H9 (cell line): ENCODE measurements around the gene NEGR1. TPM values are rescaled to one million over a fixed set of nuclear protein-coding genes. Genes with fewer than 3 reads are reported as not detected.

ENCODE experiments used
- DNase-seq: peaks from one replicate; pipeline ENCODE4 v3.0.0-alpha.2; 2017
- H2AFZ ChIP-seq: one replicate; pipeline ENCODE4 v1.6.1; 2013; ENCODE audit warnings: mild to moderate bottlenecking, low read length, control low read depth, moderate library complexity
- H2AK5ac ChIP-seq: 2 replicates; pipeline ENCODE4 v1.6.1; 2013; ENCODE audit warnings: low read length, control low read depth, mixed read lengths; ENCODE audit not compliant: insufficient read length
- H2BK120ac ChIP-seq: one replicate; pipeline ENCODE4 v1.6.1; 2013; ENCODE audit warnings: low read depth, mild to moderate bottlenecking, low read length, control low read depth, inconsistent platforms; ENCODE audit not compliant: poor library complexity, severe bottlenecking
- H2BK12ac ChIP-seq: 2 replicates; pipeline ENCODE4 v1.6.1; 2013; ENCODE audit warnings: low read length, control low read depth, mixed read lengths, low read depth; ENCODE audit not compliant: insufficient read length
- H2BK15ac ChIP-seq: 2 replicates; pipeline ENCODE4 v1.6.1; 2013; ENCODE audit warnings: low read depth, low read length, control low read depth
- H2BK20ac ChIP-seq: one replicate; pipeline ENCODE4 v1.6.1; 2013; ENCODE audit warnings: low read depth, mild to moderate bottlenecking, low read length, control low read depth, inconsistent platforms; ENCODE audit not compliant: poor library complexity, severe bottlenecking
- H2BK5ac ChIP-seq: 2 replicates; pipeline ENCODE4 v1.6.1; 2013; ENCODE audit warnings: low read length, control low read depth, mixed read lengths; ENCODE audit not compliant: insufficient read length
- H3K14ac ChIP-seq: 2 replicates; pipeline ENCODE4 v1.6.1; 2013; ENCODE audit warnings: low read length, control low read depth; ENCODE audit not compliant: insufficient read depth
- H3K18ac ChIP-seq: 2 replicates; pipeline ENCODE4 v1.6.1; 2013; ENCODE audit warnings: low read depth, mild to moderate bottlenecking, mixed read lengths, low read length, control low read depth; ENCODE audit not compliant: insufficient read length
- H3K23ac ChIP-seq: 2 replicates; pipeline ENCODE4 v1.6.1; 2013; ENCODE audit warnings: low read length, control low read depth, mixed read lengths, low read depth; ENCODE audit not compliant: insufficient read length
- H3K23me2 ChIP-seq: 2 replicates; pipeline ENCODE4 v1.6.1; 2013; ENCODE audit warnings: low read depth, mild to moderate bottlenecking, mixed read lengths, low read length, control low read depth; ENCODE audit not compliant: insufficient read length, poor library complexity, severe bottlenecking
- H3K27ac ChIP-seq: 2 replicates; pipeline ENCODE4 v1.5.1; 2013; ENCODE audit warnings: low read length, control low read depth, mixed read lengths, low read depth; ENCODE audit not compliant: insufficient read length
- H3K27me3 ChIP-seq: 2 replicates; pipeline ENCODE4 v1.6.1; 2013; ENCODE audit warnings: low read length, control low read depth, inconsistent platforms; ENCODE audit not compliant: insufficient read depth
- H3K4ac ChIP-seq: 2 replicates; pipeline ENCODE4 v1.6.1; 2013; ENCODE audit warnings: low read depth, mild to moderate bottlenecking, control low read depth, inconsistent platforms, low read length, moderate library complexity
- H3K4me1 ChIP-seq: 2 replicates; pipeline ENCODE4 v1.6.1; 2013; ENCODE audit warnings: low read length, control low read depth, inconsistent platforms; ENCODE audit not compliant: insufficient read depth
- H3K4me2 ChIP-seq: 2 replicates; pipeline ENCODE4 v1.6.1; 2013; ENCODE audit warnings: low read length, control low read depth, mixed read lengths; ENCODE audit not compliant: insufficient read length, insufficient read depth
- H3K56ac ChIP-seq: 2 replicates; pipeline ENCODE4 v1.6.1; 2013; ENCODE audit warnings: low read depth, mild to moderate bottlenecking, mixed read lengths, low read length, control low read depth; ENCODE audit not compliant: insufficient read length
- H3K79me1 ChIP-seq: 2 replicates; pipeline ENCODE4 v1.6.1; 2013; ENCODE audit warnings: low read depth, mild to moderate bottlenecking, moderate library complexity, low read length, control low read depth, inconsistent platforms; ENCODE audit not compliant: insufficient read depth, poor library complexity, severe bottlenecking
- H3K79me2 ChIP-seq: 2 replicates; pipeline ENCODE4 v1.6.1; 2013; ENCODE audit warnings: low read length, control low read depth, inconsistent platforms; ENCODE audit not compliant: insufficient read depth
- H3K9ac ChIP-seq: 2 replicates; pipeline ENCODE4 v1.6.1; 2013; ENCODE audit warnings: low read length, control low read depth, mixed read lengths; ENCODE audit not compliant: insufficient read length; ENCODE audit errors: extremely low read depth
- H3K9me3 ChIP-seq: one replicate; pipeline ENCODE4 v1.6.1; 2013; ENCODE audit warnings: low read depth, low read length, inconsistent platforms; ENCODE audit not compliant: control insufficient read depth
- H3T11ph ChIP-seq: one replicate; pipeline ENCODE4 v1.6.1; 2013; ENCODE audit warnings: mild to moderate bottlenecking, low read length, control low read depth, inconsistent platforms
- H4K20me1 ChIP-seq: one replicate; pipeline ENCODE4 v1.6.1; 2013; ENCODE audit not compliant: control insufficient read depth, insufficient read length, insufficient read depth
- H4K5ac ChIP-seq: 2 replicates; pipeline ENCODE4 v1.6.1; 2013; ENCODE audit warnings: low read depth, mild to moderate bottlenecking, mixed read lengths, low read length, control low read depth; ENCODE audit not compliant: insufficient read length
- H4K8ac ChIP-seq: replicated peaks from 2 replicates; pipeline ENCODE4 v1.6.1; 2013; ENCODE audit warnings: low read length, control low read depth, mixed read lengths, low read depth; ENCODE audit not compliant: insufficient read length
- H4K91ac ChIP-seq: 2 replicates; pipeline ENCODE4 v1.6.1; 2013; ENCODE audit warnings: low read depth, mild to moderate bottlenecking, moderate library complexity, mixed read lengths, low read length, control low read depth; ENCODE audit not compliant: insufficient read length
- H3K27ac Mint-ChIP-seq, 3 experiments: 2 replicates in 2 of 3; 3 replicates in 1 of 3; pipeline ENCODE4 v1.8.0; 2020 to 2021; ENCODE audit warnings: mixed read lengths in 3 of 3, mild to moderate bottlenecking in 1 of 3, moderate library complexity in 1 of 3
- H3K27me3 Mint-ChIP-seq: 2 replicates; pipeline ENCODE4 v1.8.0; 2021; ENCODE audit warnings: low read depth, mild to moderate bottlenecking, moderate library complexity, mixed read lengths
- H3K36me3 Mint-ChIP-seq, 3 experiments: 2 replicates in 2 of 3; 3 replicates in 1 of 3; pipeline ENCODE4 v1.8.0; 2020 to 2021; ENCODE audit warnings: low read depth in 3 of 3, mixed read lengths in 3 of 3; ENCODE audit not compliant: insufficient read depth in 1 of 3
- H3K4me1 Mint-ChIP-seq, 2 experiments: 2 replicates each; pipeline ENCODE4 v1.8.0; 2020; ENCODE audit warnings: mixed read lengths in 2 of 2
- H3K4me3 Mint-ChIP-seq, 2 experiments: 2 replicates in 1 of 2; 3 replicates in 1 of 2; pipeline ENCODE4 v1.8.0; 2020 to 2021; ENCODE audit warnings: mild to moderate bottlenecking in 2 of 2, mixed read lengths in 2 of 2, moderate library complexity in 1 of 2
- H3K9me3 Mint-ChIP-seq, 2 experiments: 2 replicates in 1 of 2; 3 replicates in 1 of 2; pipeline ENCODE4 v1.8.0; 2020; ENCODE audit warnings: mild to moderate bottlenecking in 2 of 2, mixed read lengths in 2 of 2, moderate library complexity in 1 of 2
- CTCF ChIP-seq: fragments of 200-600 bp; sonication (generic); conservative IDR thresholded peaks from 3 replicates; pipeline ENCODE4 v1.8.0; 2021; ENCODE audit warnings: antibody characterized with exemption, mild to moderate bottlenecking
- whole genome bisulfite sequencing: extraction: QIAGEN DNeasy Blood & Tissue Kit; methylation state at CpG from one replicate; pipeline ENCODE4 v1.1.7; 2013; ENCODE audit warnings: missing lambda C conversion rate, low lambda C conversion rate, mixed read lengths; ENCODE audit not compliant: insufficient read length; ENCODE audit errors: extremely low coverage; 5-methylcytosine and 5-hydroxymethylcytosine counted together
- total RNA-seq: library from RNA; stranded (reverse); gene quantifications from 2 replicates; pipeline ENCODE4 v1.2.1, GENCODE V29; 2021

Gene NEGR1
- total RNA-seq, 1 experiment from 2014 or later, result 0.13 TPM

DNA sequence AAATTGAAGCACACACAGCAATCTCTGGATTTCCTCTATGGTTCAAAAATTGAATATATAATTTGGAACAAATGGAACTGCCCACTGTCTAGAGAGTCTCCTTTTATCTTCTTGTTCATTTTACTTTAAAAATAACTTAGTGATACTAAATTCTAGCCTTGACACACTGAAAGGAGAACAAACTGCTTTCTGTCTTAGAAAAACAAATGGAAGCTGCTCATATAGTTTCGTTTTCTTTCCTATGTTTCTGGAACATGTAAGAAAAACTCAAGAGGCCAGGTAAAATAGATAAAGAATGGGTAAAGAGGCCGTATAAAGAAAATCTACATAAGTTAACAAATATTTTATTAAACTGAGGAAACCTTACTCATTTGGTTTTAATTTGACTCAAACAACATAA, 332.7 kb downstream of the NEGR1 start:
- no peak for DNase-seq
- Histone ChIP-seq H2BK15ac (no peak overlapping the region), H2BK20ac (no peak overlapping the region), H4K20me1 (no peaks in the 10 kb centered on the region), H4K5ac (no peak overlapping the region), H2AK5ac (no peak overlapping the region), H3T11ph (no peak overlapping the region), H3K4ac (no peak overlapping the region), H4K91ac (no peak overlapping the region), H3K56ac (no peak overlapping the region), H3K79me2 (no peaks in the 10 kb centered on the region), H3K9me3 (no peaks in the 10 kb centered on the region), H3K4me1 (no peaks in the 10 kb centered on the region; the same call in 1 of the 2 replicates), H4K8ac (no peak overlapping the region), H2BK120ac (no peak overlapping the region), H2BK12ac (no peak overlapping the region), H3K79me1 (no peaks in the 10 kb centered on the region), H3K18ac (no peak overlapping the region), H3K4me2 (no peak overlapping the region), H3K27ac (no peak overlapping the region), H3K23me2 (no peaks in the 10 kb centered on the region), H3K14ac (no peak overlapping the region), H3K27me3 (no peaks in the 10 kb centered on the region), H2AFZ (no peak overlapping the region), H3K9ac (no peak overlapping the region), H2BK5ac (no peak overlapping the region), H3K23ac (no peak overlapping the region)
- Mint-ChIP-seq H3K27me3 (no peaks in the 10 kb centered on the region), H3K36me3 (no peaks in the 10 kb centered on the region), H3K4me3 (no peak overlapping the region), H3K9me3 (no peaks in the 10 kb centered on the region), H3K4me1 (peaks cover 4% of the 10 kb centered on the region in 2 experiments; a peak in 3 of 4 replicates), H3K27ac (no peak overlapping the region)
- TF ChIP-seq CTCF, result no peak
- no CpG with 5 or more reads among the region's 2 CpGs for WGBS
